PFSK-1 (cell line): ENCODE measurements around the gene ANKRD27.

ENCODE experiments used
- SIN3A ChIP-seq: IDR thresholded peaks from 2 replicates; pipeline ENCODE4 v1.6.1; 2012; ENCODE audit warnings: mild to moderate bottlenecking, low read length, moderate library complexity, borderline replicate concordance; ENCODE audit not compliant: insufficient read depth
- TAF1 ChIP-seq: IDR thresholded peaks from 2 replicates; pipeline ENCODE4 v1.6.1; 2012; ENCODE audit warnings: low read length, control low read depth, borderline replicate concordance; ENCODE audit not compliant: insufficient read depth

- no peak for TF ChIP-seq SIN3A
- no peak for TF ChIP-seq TAF1
Observed at GRCh38 chr19:32658527-32658926, 16.5 kb downstream of the ANKRD27 start.
